ENCODE data around the gene SLX9. TPM values are rescaled to one million over a fixed set of nuclear protein-coding genes. Genes with fewer than 3 reads are reported as not detected.

The SLX9 gene
- total and polyA plus RNA-seq, 9 donors: 5.6 to 24.1 (median 16.6) TPM

DNA sequence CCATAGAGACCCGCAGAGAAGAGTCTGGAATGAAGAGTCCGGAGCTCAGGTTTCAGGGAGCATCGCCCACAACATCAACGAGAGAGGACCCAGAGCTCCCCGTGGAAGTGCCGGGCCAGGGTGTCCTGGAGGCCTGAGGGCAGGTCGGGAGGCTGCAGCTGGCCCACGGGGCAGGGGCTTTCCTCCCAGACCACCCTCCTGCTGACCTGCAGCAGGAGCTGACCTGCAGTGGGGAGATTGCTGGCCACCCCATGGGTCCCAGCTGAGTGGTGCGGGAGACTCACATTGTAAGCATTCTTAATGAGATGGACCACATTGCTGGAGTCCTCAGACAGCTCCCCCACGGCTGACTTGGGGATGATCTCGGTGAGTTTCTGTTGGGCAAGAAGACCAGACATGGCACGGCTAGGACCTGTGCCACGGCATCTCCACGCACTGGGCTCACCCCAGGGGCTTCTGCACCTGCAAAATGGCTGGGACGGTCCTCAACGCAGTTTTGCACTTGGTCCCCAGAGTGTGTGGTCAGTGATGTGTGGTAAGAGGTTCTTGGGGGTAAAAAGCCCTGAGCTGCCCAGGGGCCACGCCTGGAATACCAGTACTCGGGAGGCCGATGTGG, 45.0 kb upstream of the SLX9 start:
- Histone ChIP-seq H3K27ac (no peak overlapping the region), H3K4me3 (no peak overlapping the region), H3K9me3 (no peaks in the 10 kb centered on the region), H3K36me3 (no peaks in the 10 kb centered on the region), H3K27me3 (no peaks in the 10 kb centered on the region), H3K4me1 (ENCODE audit: insufficient read depth) (no peaks in the 10 kb centered on the region)
- DNase-seq: no peak
- TF ChIP-seq, protein P1, sequence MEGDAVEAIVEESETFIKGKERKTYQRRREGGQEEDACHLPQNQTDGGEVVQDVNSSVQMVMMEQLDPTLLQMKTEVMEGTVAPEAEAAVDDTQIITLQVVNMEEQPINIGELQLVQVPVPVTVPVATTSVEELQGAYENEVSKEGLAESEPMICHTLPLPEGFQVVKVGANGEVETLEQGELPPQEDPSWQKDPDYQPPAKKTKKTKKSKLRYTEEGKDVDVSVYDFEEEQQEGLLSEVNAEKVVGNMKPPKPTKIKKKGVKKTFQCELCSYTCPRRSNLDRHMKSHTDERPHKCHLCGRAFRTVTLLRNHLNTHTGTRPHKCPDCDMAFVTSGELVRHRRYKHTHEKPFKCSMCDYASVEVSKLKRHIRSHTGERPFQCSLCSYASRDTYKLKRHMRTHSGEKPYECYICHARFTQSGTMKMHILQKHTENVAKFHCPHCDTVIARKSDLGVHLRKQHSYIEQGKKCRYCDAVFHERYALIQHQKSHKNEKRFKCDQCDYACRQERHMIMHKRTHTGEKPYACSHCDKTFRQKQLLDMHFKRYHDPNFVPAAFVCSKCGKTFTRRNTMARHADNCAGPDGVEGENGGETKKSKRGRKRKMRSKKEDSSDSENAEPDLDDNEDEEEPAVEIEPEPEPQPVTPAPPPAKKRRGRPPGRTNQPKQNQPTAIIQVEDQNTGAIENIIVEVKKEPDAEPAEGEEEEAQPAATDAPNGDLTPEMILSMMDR (IDR thresholded peaks at IDR 0.05): no peak
- TF ChIP-seq EP300 (IDR thresholded peaks at IDR 0.05) (no peak), POLR2A (IDR thresholded peaks at IDR 0.05) (no peak)
- WGBS, 3 donors: 72 to 77% (median 74%) methylated on average over 18 to 19 of the region's 19 CpGs
- intact Hi-C loops (cut with DNase I): no loop called here

GRCh38 chr21:44895859-44896258, 44.0 kb upstream of the SLX9 start:
- Histone ChIP-seq H3K36me3 (no peaks in the 10 kb centered on the region), H3K27me3 (no peaks in the 10 kb centered on the region), H3K4me1 (ENCODE audit: insufficient read depth) (no peaks in the 10 kb centered on the region), H3K9me3 (no peaks in the 10 kb centered on the region), H3K4me3 (no peak overlapping the region), H3K27ac (no peak overlapping the region)
- TF ChIP-seq, protein P1 (IDR thresholded peaks at IDR 0.05): no peak
- TF ChIP-seq EP300 (IDR thresholded peaks at IDR 0.05): no peak
- no peak for TF ChIP-seq POLR2A (IDR thresholded peaks at IDR 0.05)
- intact Hi-C loops (cut with DNase I): no loop called here
- WGBS, 3 donors: 85 to 92% (median 87%) methylated on average over 11 of the region's 11 CpGs
- no peak for DNase-seq

DNA sequence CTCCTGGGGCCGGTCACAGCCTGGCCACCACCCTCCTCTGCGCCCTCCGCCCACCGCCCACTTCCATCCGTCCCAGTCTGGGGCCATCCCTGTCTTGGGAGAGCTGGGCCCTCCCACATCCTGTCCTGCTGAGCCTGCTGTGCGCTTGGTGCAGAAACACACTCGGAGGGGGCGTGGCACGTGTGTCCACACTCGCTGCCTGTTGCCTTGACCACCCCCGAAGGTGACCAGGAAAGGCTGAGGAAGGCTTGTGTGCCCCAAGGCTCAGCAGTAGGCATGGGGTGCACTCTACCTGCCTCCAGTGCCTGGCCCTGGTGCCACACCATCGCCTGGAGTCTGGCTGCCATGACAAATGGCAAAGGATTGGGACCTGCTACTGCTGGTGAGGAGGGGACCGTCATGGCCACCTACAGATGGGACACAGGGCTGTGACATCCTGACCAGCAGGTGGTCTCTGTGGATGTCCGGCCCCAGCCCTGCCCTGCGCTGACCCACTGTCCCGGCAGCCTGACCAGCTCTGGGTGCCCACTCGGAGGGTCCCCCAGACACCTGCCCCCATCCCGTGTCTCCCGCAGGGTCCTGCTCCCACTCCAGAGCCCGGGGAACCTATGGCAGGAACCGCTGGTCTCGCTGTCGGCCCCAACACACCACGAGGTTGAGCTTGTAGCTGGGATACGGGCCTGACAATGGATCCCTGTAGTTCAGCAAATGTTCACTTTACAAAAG, 43.1 kb upstream of the SLX9 start:
- Histone ChIP-seq H3K9me3 (no peaks in the 10 kb centered on the region), H3K27ac (no peak overlapping the region), H3K27me3 (no peaks in the 10 kb centered on the region), H3K4me3 (no peak overlapping the region), H3K36me3 (no peaks in the 10 kb centered on the region), H3K4me1 (ENCODE audit: insufficient read depth) (no peaks in the 10 kb centered on the region)
- WGBS, 3 donors: 75 to 84% (median 80%) methylated on average over 21 to 25 of the region's 25 CpGs
- TF ChIP-seq, protein P1 (IDR thresholded peaks at IDR 0.05): no peak
- TF ChIP-seq POLR2A (IDR thresholded peaks at IDR 0.05) (no peak), EP300 (IDR thresholded peaks at IDR 0.05) (no peak)
- DNase-seq: no peak
- intact Hi-C loops (cut with DNase I): no loop called here

DNA sequence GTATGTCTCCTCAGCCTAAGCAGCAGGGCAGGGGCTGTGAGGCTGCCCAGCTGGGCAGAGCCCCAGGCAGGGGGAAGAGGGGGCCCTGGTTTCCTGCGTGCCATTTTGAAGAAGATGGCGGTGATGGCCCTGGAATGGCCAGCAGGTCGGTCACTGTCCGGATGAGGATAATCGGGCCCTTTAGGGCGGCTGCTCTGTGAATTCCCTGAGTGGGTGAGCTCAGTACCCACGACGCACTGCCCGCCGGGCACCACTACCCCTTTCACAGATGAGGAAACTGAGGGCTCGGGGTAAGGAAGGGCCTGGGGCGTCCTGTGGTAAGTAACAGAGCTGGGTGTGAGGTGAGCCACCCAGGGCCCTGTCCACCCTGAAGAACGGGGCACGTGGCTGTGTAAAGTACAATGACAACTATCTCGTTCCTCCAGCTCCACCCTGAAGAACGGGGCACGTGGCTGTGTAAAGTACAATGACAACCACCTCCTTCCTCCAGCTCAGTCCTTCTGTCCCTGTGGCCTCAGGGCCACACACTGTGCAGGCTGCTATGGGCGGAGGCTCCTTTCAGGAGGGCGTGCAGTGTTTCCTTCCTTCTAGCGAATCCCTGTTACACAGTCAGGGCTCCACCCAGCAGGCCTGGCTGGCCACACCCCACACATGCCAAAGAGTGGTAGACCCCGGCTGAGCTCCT, 42.4 kb upstream of the SLX9 start:
- Histone ChIP-seq H3K27me3 (no peaks in the 10 kb centered on the region), H3K4me1 (ENCODE audit: insufficient read depth) (no peaks in the 10 kb centered on the region), H3K27ac (no peak overlapping the region), H3K9me3 (no peaks in the 10 kb centered on the region), H3K36me3 (no peaks in the 10 kb centered on the region), H3K4me3 (no peak overlapping the region)
- intact Hi-C loops (cut with DNase I): no loop called here
- WGBS, 3 donors: 79 to 83% (median 82%) methylated on average over 21 of the region's 21 CpGs
- DNase-seq: no peak
- TF ChIP-seq, protein P1 (IDR thresholded peaks at IDR 0.05): no peak
- no peak for TF ChIP-seq POLR2A (IDR thresholded peaks at IDR 0.05)
- no peak for TF ChIP-seq EP300 (IDR thresholded peaks at IDR 0.05)
